ENCODE results near the gene FAHD1.

FAHD1 gene

DNA sequence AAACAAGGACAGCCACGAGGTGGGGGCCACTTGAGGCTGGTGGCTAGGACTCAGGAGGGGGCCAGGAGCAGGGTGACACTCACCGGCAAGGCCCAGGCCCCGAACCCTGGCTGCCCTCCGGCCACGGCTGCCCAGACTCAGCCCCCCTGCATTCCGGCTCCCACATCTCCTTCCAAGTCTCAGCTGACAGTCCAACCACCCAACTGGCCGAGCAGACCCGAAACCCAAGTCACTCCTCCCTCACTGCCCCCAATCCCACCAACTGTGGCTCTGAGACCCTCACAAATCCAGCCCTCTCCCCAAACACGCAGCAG lies 9.8 kb upstream of the FAHD1 start:
- DNase-seq (ENCODE audit: low spot score), result no peak

DNA sequence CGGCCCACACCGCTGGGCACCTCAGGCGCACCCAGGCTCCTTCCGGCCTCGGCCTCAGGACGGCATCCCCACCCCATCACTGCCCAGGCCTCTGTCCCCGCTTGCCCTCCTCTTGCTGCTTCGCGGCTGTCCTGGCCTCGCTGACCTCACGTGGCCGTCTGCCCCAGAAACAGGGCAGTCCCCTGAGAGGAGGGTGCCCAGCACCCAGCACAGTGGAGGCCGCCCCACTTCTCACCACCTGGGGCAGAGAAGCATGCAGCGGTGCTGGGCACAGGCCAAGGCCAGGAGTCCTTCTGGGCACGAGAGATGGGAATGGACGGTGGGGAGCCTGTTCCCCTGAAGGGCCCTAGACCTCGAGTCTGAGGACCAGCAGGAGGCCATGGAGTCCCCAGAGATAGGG lies 9.3 kb upstream of the FAHD1 start:
- no peak for DNase-seq (ENCODE audit: low spot score)

DNA sequence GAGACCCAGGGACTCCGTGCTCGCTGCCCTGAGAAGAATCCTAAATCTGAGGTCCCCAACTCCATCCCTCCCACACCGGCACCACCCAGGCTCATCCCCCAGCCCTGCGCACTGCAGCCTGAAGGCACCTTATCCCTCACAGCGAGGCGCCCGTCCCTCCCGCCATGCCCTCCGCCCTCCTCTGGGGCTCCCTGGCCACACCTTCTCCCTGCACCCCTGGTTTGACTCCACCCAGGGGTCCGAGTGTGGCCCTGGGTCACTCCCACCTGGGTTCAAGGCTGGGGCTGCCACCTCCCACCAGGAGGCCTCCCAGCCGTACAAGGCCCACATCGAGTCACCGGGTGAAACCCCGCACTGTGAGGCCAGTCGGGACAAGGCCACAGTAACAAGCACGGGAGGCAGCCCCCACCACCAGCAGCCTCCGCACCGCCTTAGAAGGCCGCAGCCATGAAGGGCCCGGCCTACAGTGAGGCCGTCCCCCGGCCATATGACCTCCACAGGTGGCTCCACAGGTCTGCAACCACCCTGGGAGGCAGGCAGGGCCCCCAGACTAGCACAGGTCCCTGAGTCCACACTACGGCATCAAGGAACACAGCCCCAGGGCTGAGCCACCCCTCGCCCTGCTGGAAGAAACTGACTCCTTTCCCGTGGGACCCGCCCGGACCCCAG lies 8.7 kb upstream of the FAHD1 start:
- no peak for DNase-seq (ENCODE audit: low spot score)

DNA sequence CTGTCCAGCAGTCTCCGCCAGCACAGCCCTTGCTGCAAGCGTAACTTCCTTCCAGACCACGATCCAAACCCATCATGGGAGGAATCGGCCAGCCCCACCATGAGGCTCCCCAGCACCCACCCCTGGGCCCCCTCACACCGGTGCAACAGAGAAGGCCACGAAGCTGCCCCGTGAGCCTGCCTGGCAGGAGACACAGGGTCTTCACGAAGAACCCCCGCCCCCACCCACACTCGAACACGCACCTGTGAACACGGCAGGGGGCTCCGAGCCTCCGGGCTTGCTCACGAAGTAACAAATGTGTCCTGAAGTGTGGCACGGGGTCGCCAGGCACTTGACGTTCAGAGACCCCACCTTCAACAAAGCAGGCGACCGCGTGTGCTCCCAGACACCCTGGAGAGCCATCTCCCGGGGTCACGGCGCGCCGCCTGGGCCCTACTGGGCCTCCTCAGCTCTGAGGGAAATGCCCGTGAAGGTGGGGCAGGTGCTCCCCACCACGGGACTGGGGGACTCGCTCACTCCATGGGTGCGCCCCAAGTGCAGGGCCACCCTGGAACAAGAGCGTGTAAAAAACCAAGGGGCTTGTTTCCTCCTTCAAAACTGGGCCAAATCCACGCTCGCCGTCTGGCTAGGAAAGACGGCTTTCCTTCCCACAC lies 8.0 kb upstream of the FAHD1 start:
- no peak for DNase-seq (ENCODE audit: low spot score)

DNA sequence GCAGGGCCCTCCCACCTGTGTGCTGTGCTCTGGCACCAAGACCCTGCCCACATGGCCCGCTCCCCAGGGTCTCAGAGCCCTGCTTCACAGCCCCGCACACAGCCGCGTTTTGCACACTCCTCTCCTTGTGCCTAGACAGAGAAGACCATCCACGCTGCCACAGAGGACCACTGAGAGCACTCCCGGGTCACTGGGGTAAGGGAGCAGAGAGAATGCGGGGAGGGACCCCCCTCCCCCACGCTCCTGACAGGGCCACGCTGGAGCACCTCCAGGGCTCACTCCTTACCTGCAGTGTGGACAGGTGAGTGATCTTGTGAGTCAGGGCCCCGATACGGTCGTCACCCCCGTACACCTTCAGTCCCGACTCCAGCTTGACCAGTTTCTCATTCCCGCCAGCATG lies 7.4 kb upstream of the FAHD1 start:
- no peak for DNase-seq (ENCODE audit: low spot score)

DNA sequence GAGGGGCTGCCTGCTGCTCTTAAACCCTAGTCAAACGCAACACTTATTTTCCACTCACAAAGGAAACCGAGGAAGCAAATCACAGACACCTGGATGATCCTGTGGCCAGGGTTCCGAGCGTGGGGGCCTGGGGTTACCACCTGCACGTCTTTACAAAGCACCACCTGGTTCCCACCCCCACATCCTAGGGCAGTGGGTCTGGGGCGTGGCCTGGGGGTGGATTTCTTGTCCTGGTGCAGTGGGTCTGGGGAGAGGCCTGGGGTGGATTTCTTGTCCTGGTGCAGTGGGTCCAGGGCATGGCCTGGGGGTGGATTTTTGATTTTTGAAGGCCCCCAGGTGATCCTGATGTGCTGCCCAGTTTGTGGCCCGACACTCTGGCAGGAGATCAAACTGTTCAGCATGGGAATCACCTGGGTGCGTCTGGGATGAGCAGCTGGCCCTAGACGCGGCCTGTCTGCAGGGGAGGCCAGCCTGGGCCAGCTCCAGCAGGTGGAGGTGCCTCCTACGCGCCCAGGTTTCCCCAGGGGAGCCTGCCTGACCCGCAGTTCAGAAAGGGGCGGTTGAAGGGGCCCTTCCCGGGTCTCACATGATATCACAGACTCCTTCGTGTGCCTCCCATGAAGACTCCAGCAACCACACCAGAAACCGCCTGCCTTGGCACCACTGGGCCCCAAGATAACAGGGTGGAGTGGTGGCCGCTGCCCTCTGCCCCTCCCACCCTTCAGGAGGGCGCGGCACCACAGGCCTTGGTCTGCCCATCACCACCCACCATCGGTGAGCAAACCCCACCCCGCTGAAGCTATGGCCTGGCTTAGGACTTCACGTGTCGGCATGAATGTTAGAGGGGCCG lies 6.7 kb upstream of the FAHD1 start:
- no peak for DNase-seq (ENCODE audit: low spot score)

DNA sequence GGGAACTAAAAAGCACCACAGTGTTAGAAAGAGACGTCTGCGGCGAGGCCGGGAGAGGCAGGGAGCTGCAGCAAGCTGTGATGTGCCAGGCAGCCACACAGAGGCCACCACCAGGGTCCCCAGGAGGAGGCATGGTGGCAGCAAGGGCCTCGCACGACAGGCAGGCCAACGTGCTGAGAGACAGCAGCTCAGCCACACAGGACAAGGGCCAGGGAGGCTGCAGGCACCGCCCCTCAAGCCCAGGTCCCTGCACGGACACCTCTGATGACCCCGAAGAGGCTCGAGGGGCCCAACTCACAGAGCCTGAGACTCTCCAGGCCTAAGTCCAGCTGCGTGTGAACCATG lies 6.1 kb upstream of the FAHD1 start:
- DNase-seq (ENCODE audit: low spot score), result no peak

DNA sequence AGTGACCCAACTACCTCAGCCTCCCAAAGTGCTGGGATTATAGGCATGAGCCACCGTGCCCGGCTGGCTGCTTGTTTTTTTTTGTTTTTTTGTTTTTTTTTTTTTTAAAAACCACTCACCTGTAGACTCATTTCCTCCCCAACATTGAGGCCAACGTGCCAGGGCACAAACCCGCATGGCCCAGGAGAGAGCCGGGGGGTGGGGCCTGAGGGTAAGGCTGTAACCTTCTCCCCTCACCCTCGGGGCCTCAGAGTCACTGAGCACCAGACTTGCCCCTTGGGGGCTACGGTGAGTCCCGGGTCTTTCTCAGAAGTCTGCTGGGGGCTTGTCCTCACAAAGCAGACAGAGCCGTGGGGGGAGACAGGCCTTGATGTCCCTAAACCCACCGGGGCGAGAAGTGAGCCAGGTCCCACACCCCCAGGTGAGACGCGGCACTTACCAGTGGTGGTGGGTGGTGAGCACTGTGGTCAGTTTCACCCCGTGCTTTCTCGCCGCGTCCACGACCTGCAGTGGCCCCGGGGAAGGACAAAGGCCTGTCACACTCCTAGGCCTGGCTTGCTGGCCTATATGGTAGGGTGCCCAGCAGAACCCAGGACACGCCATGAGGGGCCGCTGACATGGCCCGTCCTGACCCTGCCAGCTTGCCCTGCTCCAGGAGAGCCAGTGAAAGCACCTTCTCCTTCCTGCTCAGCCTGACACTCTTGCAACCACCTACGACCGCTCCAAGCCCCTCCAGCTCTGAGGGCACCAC lies 5.0 kb upstream of the FAHD1 start:
- DNase-seq (ENCODE audit: low spot score), result no peak

DNA sequence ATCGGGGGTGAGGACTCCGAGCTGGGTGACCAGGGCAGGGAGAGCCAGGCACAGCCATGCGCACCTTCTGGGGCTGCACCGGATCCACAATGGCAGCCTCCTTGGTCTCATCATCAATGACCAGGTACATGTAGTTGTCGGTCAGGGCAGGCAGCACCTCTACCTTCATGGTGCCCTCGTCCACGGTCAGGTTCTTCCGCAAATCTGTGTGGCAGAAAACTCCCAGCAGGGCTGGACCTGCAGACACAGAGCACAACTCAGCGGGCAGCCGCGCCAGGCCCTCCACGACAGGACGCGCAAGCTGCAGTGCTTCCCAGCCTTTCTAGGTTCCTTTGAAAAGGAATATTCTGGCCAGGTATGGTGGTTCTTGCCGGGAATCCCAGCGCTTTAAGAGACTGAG lies 4.2 kb upstream of the FAHD1 start:
- no peak for DNase-seq (ENCODE audit: low spot score)

DNA sequence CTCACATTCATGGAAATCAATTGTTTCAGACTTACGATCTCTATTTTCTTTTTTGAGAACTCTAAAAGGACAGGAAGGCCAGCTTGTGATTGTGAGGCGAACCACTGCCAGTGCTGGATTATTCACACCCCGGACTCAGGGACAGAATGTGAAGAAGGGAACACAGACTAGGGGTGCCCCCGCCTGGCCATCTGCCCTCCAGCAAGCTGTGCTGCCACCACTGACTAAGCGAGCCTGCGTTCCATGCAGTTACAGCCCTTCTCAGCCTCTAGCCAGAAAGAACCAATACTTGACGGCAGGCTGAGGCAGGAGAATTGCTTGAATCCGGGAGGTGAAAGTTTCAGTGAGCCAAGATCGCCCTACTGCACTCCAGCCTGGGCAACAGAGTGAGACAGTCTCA lies 3.2 kb upstream of the FAHD1 start:
- DNase-seq (ENCODE audit: low spot score), result no peak

DNA sequence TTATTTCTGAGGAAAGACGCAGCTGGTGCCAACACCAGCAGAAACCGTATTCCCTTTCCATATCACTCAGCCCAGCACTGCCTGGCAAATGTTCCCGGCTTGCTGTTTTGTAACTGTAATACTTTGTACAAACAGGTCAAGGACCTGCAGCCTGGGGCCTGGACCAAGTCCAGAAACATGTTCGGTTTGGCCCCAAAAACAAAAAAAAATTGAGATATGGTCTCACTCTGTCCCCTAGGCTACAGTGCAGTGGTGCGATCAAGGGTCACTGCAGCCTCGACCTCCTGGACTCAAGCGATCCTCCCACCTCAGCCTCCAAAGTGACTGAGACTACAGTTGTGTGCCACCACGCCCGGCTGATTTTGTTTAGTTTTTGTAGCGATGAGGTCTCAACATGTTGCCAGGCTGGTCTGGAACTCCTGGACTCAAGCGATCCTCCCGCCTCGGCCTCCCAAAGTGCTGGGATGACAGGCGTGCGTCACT lies 1.6 kb upstream of the FAHD1 start:
- DNase-seq (ENCODE audit: low spot score), result no peak

DNA sequence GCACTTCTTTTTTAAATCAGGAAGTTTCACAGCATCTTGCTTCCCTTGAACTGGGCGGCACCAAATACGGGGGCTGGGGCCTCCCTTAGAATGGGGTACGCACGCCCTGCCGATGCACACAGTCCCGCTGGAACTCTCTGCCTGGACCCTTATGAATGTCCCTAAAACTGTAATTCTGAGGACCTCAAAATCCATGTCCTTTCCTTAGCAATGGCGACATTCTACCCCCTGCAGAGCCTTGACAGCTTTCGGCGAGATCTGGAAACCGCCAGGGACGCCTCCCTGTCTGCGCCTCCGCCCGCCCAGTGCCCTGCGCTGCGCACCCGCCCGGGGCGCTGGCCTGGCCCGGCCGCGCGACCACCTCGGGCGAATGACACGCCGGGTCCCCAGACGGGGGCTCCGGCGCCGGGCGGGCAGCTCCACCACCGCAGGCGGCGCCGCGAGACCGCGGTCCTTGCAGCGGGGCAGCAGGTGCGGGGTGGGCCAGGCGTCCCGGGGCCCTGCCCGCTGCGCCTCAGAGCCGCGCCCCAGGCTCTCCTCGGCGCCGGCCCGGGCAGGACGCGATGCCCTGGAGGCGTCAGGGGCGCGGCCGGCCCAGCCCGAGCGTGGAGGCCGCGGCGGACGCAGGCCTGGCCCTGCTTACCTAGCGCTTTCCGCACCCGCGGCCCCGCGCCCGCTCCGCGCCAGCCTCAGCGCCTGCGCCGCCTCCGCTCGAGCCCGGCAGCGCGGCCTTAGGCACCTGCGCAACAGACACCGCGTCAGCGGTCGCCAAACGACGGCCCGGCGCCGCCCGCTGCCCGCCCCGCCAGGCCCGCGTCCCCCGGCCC lies 929 bp upstream of the FAHD1 start:
- DNase-seq (ENCODE audit: low spot score), result peak; percentile 48

DNA sequence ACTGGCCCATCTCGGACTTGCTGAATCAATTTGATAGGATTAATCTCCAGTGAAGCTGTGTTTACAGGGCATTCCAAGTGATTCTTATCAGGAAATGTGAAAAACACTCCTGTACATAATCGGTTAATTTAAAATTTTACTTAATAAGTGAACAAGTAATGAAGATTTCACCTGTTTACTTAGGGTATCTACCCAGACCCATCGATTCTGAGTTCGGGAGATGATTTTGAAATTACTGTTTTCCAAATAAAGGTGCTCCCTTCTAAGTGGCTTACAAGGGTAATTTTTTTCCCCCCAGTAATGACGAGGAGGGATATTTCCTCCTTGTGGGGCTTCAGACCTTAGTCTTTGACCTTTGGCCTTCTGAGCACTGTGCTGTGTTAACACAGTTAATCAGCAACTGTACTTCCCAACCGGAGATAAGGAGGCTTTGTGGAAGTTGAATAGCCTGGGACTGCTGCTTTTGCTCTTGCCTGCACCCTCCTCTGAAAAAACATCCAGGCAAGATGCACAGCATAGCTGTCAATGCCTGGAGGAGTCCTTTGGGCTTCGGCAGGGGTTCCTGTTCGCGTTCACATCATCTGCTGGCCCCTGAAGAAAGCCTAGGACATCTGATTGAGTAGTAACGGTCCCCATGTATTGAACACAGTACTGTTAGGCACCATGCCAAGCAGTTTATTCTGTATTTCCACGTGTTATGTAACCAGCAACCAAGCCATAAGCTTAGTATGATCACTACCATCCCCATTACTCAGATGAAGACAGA lies 1.8 kb downstream of the FAHD1 start:
- DNase-seq (ENCODE audit: low spot score), result no peak

DNA sequence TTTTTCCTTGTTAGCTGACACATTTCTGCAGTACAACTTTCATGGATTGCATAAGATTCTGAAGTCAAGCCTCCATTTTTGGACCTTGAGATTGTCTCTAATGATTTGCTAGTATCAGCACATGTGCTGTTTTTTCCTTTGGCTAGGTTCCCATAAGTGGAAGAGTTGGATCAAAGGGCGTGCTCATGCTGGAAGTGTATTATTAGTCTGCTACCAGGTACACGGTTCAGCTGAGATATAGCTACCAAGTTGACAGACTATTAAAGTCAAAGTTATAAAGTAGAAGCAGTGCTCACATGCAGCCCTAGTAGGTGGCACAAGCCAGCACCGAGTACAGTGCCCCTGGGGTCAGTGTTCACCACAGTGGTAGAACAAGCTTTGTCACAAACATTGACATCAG lies 3.2 kb downstream of the FAHD1 start:
- DNase-seq (ENCODE audit: low spot score), result no peak

DNA sequence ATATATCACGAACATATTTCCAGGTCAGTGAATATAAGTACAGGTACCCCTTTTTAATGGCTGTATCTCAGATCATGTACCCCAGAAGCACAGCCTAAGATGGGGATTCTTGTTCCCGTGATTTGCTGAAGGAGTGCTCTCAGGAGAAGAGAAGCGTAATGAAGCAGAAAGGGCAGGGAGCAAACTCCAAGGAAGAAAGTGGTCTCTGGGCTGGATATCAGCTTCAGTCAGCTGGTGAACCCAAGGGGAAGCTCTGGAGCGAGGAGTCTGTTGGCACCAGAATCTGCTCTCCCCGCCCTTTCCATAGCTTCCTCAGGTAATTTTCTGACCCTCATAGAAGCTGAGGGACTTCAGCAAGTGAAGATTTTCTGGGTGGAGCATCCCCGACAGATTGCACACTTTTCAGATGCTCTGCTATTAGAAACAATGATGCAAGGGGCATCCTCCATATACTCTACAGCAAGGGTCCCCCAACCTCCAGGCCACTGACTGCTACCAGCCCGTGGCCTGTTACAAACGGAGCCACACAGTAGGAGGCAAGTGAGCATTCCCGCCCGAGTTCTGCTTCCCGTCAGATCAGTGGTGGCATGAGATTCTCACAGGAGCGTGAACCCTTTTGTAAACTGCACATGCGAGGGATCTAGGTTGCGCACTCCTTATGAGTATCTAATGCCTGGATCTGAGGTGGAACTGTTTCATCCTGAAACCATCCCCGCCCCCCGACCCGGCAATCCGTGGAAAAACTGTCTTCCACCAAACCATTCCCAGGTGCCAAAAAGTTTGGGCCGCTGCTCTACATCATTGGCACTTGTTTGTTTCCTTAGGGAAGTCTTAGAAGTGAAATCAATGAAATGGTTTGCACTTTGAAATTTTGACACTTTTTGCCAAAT lies 4.4 kb downstream of the FAHD1 start:
- DNase-seq (ENCODE audit: low spot score), result no peak

DNA sequence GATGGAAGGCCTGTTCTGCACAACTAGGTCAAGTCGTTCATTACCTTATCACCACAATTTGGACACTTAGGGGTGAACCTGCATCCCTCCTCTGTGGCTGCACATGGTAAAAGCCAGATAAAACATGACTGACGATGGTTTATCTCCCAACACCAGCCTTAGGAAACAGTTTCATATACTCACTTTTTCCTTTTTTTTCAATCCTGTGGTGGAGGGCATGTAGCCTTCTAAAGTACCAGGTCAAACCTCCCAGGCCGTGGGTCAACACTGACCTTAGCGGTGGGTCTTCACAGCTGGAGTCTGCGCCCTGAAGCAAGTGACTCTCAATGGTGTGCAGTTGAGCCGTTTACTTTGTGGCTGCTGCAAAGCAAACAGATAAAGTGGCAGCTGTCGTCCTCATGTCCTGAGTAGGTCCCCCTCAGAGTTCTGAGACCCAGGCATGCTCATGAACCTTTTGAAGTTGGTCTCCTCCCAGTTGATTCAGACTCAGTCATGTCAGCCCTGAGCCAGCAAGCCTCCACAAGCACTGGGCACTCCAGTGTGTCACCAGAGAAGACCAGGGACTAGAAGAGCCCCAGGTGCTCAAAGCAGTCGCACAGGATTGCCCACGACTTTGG lies 5.9 kb downstream of the FAHD1 start:
- no peak for DNase-seq (ENCODE audit: low spot score)

DNA sequence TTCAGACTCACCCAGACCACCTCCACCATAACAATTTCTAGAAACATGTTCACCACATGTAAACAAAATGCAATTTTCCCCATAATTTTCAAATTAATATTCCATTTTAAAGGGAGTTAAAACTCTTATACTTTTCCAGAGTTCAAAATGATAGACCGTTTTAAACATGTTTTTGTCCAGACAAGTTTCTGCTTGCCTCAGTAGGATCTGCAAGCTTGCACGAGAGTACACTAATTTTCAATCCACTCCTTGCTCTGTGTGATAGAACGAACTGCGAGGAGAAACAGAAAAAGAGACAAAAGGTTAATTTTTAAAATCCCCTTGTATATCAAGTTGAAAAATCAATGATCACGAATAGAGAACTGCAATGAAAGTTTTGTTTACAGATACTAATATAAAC lies 7.1 kb downstream of the FAHD1 start:
- no peak for DNase-seq (ENCODE audit: low spot score)

DNA sequence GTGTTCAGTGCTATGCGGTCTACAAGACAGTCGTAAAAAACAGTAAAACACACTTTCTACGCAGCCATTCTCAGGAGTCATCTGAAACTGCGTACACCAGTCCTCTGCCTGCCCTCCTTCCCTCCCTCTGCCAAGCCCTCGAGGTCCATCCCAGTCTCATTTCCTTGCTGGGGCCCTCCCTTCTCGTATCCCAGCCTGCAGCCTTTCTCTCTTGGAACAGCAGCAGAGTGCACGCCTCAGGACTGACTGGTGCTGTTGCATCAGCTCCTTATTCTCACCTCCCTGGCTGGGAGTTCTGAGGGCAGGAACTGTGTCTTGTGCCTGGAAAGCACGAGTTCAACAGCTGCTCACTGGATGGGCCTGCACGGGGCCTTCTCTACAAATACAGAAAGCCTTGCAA lies 12.5 kb downstream of the FAHD1 start:
- no peak for DNase-seq (ENCODE audit: low spot score)

DNA sequence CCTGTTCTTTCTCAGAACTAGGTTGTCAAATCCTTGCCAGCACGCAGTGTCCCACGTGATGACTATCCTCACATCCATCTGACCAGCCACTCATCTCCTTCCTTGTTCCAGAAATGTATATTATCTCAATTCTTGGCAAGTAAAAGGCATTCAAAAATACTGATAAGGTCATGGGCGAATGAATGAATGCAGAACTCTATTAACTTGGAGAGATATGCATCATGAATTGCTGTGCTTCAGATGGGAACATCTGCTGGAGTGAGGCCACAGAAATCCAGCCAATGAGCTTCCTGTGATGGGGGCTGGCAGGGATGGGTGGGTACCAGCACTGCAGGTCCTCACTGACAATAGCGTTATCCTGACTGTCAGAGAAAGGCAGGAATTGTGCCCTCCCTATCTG lies 19.0 kb downstream of the FAHD1 start:
- DNase-seq (ENCODE audit: low spot score), result no peak

DNA sequence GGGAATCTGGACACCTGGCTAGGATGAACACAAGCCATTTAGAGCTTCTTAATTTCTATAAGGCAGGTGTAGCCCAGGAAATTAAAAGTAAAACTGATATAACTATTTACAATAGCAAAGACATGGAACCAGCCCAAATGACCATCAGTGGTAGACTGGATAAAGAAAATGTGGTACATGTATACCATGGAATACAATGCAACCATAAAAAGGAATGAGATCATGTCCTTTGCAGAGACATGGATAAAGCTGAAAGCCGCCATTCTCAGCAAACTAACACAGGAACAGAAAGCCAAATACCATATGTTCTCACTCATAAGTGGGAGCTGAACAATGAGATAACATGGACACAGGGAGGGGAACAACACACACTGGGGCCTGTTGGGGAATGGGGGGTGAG lies 19.4 kb downstream of the FAHD1 start:
- no peak for DNase-seq (ENCODE audit: low spot score)

All from activated CD4-positive, alpha-beta T cell treated with anti-CD3 and anti-CD28 coated beads, Interleukin-2, Interleukin-4, amounts not matched to agents 100 ng/mL and 50 ng/mL, durations not matched to agents 16 hours and 8 hours (primary cell).